Adrenal gland (tissue), 12 donors: ENCODE measurements around the gene SPTB. TPM values are rescaled to one million over a fixed set of nuclear protein-coding genes. Genes with fewer than 3 reads are reported as not detected.

Experiments
- DNase-seq, 7 donors: peaks; one replicate each; pipeline ENCODE4 v3.0.0-alpha.2; 2019 to 2020
- H3K27ac ChIP-seq, 5 donors: fragments of 200-600 bp; sonication (generic) in 4 of 5; 1 replicate in 3 of 5; 2 replicates in 2 of 5; pipeline versions ENCODE4 v1.5.1 to v1.8.0; 2016 to 2020; ENCODE audit warnings: mild to moderate bottlenecking in 1 of 5
- H3K27me3 ChIP-seq: fragments of 200-600 bp; 2 replicates; pipeline ENCODE4 v1.8.0; 2021
- H3K36me3 ChIP-seq, 2 donors: fragments of 200-600 bp; replicated peaks in 1 of 2; 1 replicate in 1 of 2; 2 replicates in 1 of 2; pipeline versions ENCODE4 v1.5.1 to v1.8.0; 2018 to 2022
- H3K4me1 ChIP-seq, 2 donors: fragments of 200-600 bp; replicated peaks in 1 of 2; 1 replicate in 1 of 2; 2 replicates in 1 of 2; pipeline versions ENCODE4 v1.5.1 to v1.8.0; 2018 to 2021
- H3K4me3 ChIP-seq, 4 donors: fragments of 200-600 bp; sonication (generic) in 3 of 4; one replicate each; pipeline ENCODE4 v1.5.1; 2016 to 2018
- H3K9me3 ChIP-seq, 3 donors: fragments of 200-600 bp; sonication (generic) in 1 of 3; replicated peaks in 1 of 3; 1 replicate in 2 of 3; 2 replicates in 1 of 3; pipeline versions ENCODE4 v1.5.1 to v1.8.0; 2016 to 2021
- CTCF ChIP-seq, 6 experiments: fragments of 450-650 bp in 4 of 6; fragments of 200-600 bp in 2 of 6; sonication (generic) in 1 of 6; IDR thresholded peaks; 1 replicate in 5 of 6; 2 replicates in 1 of 6; pipeline versions ENCODE4 v1.5.1 to v1.8.0; 2016 to 2021; ENCODE audit warnings: antibody characterized with exemption in 6 of 6, mild to moderate bottlenecking in 2 of 6, moderate library complexity in 1 of 6
- POLR2A ChIP-seq, 2 donors: fragments of 450-650 bp; IDR thresholded peaks; one replicate each; pipeline ENCODE4 v1.6.1; 2017; ENCODE audit warnings: antibody characterized with exemption in 2 of 2, mild to moderate bottlenecking in 2 of 2, moderate library complexity in 1 of 2
- WGBS, 4 donors: extraction: QIAGEN DNeasy Blood & Tissue Kit in 2 of 4; methylation state at CpG; one replicate each; pipeline versions ENCODE4 v1.1.5 to v1.1.7; 2013 to 2017; 5-methylcytosine and 5-hydroxymethylcytosine counted together
- intact Hi-C, 2 donors: fragments of 100-400 bp; cut with DNase I; formaldehyde crosslinking; loops; one replicate each; pipeline versions ENCODE4 v1.14.1 to v1.15.0; 2022 to 2023
- polyA plus RNA-seq, 3 donors: library from polyadenylated mRNA; stranded (reverse); fragments of 200-250 nt in 2 of 3; fragments of 350-450 nt in 1 of 3; fragmentation: Illumina TruSeq in 1 of 3; extraction: RNeasy Lipid Tissue Mini Kit (QIAGEN cat#74804) in 1 of 3; gene quantifications; one replicate each; pipeline ENCODE4 v1.2.3, GENCODE V29; 2013 to 2014
- total RNA-seq, 9 donors: library from RNA; depleted of rRNA in 4 of 9; stranded (reverse); fragments of >200 nt in 4 of 9; fragments of 120-200 nt in 1 of 9; fragmentation: NEBNext Ultra II Directional in 1 of 9; extraction: Animal tissue kit (Norgen Biotek cat#: 25700) in 1 of 9; gene quantifications; one replicate each; pipeline versions ENCODE4 v1.1.0 to v1.2.4, GENCODE V29; 2013 to 2023
- donor health status: healthy with polysubstance abuse.
- donor health status: Bipolar disorder and iron deficiency.
- donor health status: DM: yes; HTN: yes; CAD: no.
- donor health status: DM: no; HTN: no; CAD: no.
- donor health status: DM: no; HTN: no; CAD: no.
- donor health status: DM: yes; HTN: yes; CAD: no.

Gene SPTB
- total and polyA plus RNA-seq, 12 donors = 0.18 to 14.5 (median 1.2) TPM

GRCh38 chr14:64733321-64733720, 146.4 kb downstream of the SPTB start:
- intact Hi-C loops = no loop called here
- no peaks in the 10 kb centered on the region for H3K4me1 ChIP-seq
- H3K9me3 ChIP-seq = no peaks in the 10 kb centered on the region
- no peak overlapping the region for H3K27ac ChIP-seq
- H3K27me3 ChIP-seq = no peaks in the 10 kb centered on the region
- peaks cover 0 to 2% of the 10 kb centered on the region in 2 donors for H3K36me3 ChIP-seq
- TF ChIP-seq POLR2A (IDR thresholded peaks at IDR 0.05) (no peak), CTCF (IDR thresholded peaks at IDR 0.05) (no peak)
- no peak overlapping the region for H3K4me3 ChIP-seq
- no peak for DNase-seq
- WGBS, 4 donors = 80 to 91% (median 90%) methylated on average over 11 of the region's 11 CpGs

- WGBS, 4 donors = 95 to 97% (median 96%) methylated on average over 4 to 14 of the region's 14 CpGs
- TF ChIP-seq POLR2A (IDR thresholded peaks at IDR 0.05) (no peak), CTCF (IDR thresholded peaks at IDR 0.05) (no peak)
- intact Hi-C loops = no loop called here
- no peaks in the 10 kb centered on the region for H3K9me3 ChIP-seq
- peaks cover 0 to 3% of the 10 kb centered on the region in 2 donors for H3K36me3 ChIP-seq
- no peak overlapping the region for H3K27ac ChIP-seq
- no peaks in the 10 kb centered on the region for H3K27me3 ChIP-seq
- DNase-seq = no peak
- H3K4me3 ChIP-seq = no peak overlapping the region
- no peaks in the 10 kb centered on the region for H3K4me1 ChIP-seq
Measured at GRCh38 chr14:64732536-64733120, 147.1 kb downstream of the SPTB start.

- WGBS, 4 donors = 91 to 97% (median 92%) methylated on average over 3 to 4 of the region's 4 CpGs
- TF ChIP-seq POLR2A (IDR thresholded peaks at IDR 0.05) = no peak
- TF ChIP-seq CTCF (IDR thresholded peaks at IDR 0.05) = no peak
- intact Hi-C loops = no loop called here
- no peaks in the 10 kb centered on the region for H3K27me3 ChIP-seq
- H3K4me1 ChIP-seq = no peaks in the 10 kb centered on the region
- H3K4me3 ChIP-seq = no peak overlapping the region
- H3K36me3 ChIP-seq = peaks cover 0 to 3% of the 10 kb centered on the region in 2 donors
- no peak for DNase-seq
- H3K9me3 ChIP-seq = no peaks in the 10 kb centered on the region
- H3K27ac ChIP-seq = no peak overlapping the region
Measured at GRCh38 chr14:64732066-64732465, 147.6 kb downstream of the SPTB start.

GRCh38 chr14:64731141-64731581, 148.5 kb downstream of the SPTB start:
- Histone ChIP-seq H3K4me3 (no peak overlapping the region), H3K9me3 (no peaks in the 10 kb centered on the region), H3K36me3 (peaks cover 0 to 3% of the 10 kb centered on the region in 2 donors), H3K27me3 (no peaks in the 10 kb centered on the region), H3K4me1 (no peaks in the 10 kb centered on the region), H3K27ac (no peak overlapping the region)
- WGBS, 4 donors = 92 to 96% (median 95%) methylated on average over 13 to 15 of the region's 15 CpGs
- DNase-seq = no peak
- intact Hi-C loops = no loop called here
- TF ChIP-seq CTCF (IDR thresholded peaks at IDR 0.05) (no peak), POLR2A (IDR thresholded peaks at IDR 0.05) (no peak)
